Activated CD4-positive, alpha-beta T cell treated with anti-CD3 and anti-CD28 coated beads, Interleukin-2, amount 50 U/mL, for 24 hours (primary cell): ENCODE measurements around the gene NYNRIN.
"Not testable (repeated sequence)": the region's sequence is repeated elsewhere in the genome, so short reads cannot be mapped to it uniquely, and the experiment has no call there.

Experiments used
- DNase-seq, 2 donors: peaks; one replicate each; pipeline ENCODE4 v3.0.0-alpha.2; 2020; ENCODE audit warnings: low read depth in 1 of 2, low spot score in 1 of 2

NYNRIN gene

DNA sequence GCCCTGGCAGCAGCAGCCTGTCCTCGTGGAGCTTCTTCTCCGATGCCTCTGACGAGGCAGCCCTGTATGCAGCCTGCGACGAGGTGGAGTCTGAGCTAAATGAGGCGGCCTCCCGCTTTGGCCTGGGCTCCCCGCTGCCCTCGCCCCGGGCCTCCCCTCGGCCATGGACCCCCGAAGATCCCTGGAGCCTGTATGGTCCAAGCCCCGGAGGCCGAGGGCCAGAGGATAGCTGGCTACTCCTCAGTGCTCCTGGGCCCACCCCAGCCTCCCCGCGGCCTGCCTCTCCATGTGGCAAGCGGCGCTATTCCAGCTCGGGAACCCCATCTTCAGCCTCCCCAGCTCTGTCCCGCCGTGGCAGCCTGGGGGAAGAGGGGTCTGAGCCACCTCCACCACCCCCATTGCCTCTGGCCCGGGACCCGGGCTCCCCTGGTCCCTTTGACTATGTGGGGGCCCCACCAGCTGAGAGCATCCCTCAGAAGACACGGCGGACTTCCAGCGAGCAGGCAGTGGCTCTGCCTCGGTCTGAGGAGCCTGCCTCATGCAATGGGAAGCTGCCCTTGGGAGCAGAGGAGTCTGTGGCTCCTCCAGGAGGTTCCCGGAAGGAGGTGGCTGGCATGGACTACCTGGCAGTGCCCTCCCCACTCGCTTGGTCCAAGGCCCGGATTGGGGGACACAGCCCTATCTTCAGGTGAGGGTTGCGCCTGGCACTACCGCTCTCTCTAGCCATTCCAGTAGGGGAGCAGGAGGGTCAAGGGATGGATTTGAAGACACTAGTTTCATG lies 28.7 kb upstream of the NYNRIN start:
- no peak for DNase-seq

DNA sequence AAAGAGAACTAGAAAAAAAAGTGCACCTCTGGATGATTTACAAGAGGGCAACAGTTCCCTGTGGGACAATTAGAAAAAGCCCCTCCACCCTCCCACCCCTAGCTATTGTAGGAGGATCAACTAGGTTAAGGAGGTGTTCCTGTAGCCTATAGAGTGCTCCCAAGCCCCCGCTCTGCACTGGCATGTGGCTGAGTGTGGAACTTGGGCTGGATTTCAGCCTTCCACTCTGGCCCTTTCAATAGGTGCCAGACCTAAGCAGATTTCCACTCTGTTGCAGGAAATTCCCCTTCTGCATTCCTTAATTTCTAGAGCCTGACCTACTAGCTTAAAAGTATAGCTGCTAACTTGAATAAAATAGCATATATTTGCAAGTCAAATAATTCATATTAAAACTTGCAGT lies 28.1 kb upstream of the NYNRIN start:
- no peak for DNase-seq

DNA sequence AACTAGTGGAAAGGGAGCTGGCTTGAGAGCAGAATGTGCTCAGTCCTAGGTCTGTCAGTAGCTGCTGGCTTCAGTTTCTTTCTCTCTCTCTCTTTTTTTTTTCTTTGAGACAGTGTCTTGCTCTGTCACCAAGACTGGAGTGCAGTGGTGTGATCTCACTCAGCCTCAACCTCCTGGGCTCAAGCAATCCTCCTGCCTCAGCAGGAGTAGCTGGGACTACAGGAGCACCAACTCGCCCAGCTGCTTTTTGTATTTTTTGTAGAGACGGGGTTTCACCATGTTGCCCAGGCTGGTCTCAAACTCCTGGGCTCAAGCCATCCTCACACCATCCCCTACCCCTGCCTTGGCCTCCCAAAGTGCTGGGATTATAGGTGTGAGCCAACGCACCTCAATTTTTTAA lies 27.2 kb upstream of the NYNRIN start:
- DNase-seq, result not testable (repeated sequence)

DNA sequence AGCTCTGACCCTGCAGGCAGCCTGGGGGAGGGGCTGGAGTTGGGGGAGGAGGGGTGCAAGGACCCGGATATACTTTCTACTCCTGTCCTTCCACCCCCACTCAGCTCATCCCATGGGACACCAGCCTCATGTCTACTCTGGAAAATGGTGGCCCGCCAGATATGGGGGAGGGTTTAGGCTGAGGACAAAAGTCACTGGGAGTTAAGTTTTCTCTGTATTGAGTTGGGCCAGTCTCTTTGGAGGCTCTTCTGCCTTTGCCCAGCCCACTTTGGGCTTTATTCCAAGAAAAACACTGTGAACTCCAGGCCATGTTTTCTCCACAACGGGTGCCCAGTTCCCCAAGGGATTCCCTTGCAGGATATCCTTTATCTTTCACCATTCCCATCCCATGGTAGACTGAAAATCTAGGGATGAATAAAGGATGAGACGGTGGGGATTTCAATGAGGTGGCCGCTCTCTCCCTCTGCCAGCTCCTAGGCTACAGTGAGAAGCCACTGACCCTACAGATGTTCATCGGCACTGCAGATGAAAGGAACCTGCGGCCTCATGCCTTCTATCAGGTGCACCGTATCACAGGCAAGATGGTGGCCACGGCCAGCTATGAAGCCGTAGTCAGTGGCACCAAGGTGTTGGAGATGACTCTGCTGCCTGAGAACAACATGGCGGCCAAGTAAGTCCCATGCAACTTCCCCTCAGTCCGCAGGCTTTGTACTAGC lies 25.9 kb upstream of the NYNRIN start:
- no peak for DNase-seq

DNA sequence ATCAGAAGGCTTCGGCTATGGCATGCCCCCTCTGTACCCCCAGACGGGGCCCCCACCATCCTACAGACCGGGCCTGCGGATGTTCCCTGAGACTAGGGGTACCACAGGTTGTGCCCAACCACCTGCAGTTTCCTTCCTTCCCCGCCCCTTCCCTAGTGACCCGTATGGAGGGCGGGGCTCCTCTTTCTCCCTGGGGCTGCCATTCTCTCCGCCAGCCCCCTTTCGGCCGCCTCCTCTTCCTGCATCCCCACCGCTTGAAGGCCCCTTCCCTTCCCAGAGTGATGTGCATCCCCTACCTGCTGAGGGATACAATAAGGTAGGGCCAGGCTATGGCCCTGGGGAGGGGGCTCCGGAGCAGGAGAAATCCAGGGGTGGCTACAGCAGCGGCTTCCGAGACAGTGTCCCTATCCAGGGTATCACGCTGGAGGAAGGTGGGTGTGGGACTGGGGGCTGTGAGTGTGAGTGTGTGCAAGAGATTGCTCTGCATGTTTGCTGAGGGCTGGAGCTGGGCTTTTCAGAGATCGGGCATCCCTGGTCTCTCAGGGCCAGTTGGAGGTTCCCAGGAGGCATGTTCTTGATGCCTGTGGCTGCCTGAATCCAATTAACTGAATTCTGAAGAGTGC lies 22.2 kb upstream of the NYNRIN start:
- no peak for DNase-seq

DNA sequence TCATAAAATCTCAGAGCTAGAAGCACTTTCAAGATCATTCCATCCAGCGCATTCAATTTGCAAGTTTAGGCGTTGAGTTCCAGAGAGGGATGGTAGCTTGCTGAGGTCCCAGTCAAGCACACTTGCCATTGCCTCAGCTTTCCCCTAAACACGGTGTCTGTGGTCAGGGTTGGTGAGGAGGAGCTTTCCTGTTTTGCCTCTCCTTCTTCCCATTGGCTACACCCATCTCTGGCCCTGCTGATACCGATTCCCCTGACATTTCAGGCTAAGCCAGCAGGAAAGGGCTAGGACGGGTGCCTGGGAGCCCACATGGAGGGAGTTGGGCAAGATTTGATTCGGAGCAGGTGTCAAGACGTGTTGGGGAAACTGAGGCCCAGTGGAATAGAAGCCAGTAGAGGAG lies 21.7 kb upstream of the NYNRIN start:
- no peak for DNase-seq

DNA sequence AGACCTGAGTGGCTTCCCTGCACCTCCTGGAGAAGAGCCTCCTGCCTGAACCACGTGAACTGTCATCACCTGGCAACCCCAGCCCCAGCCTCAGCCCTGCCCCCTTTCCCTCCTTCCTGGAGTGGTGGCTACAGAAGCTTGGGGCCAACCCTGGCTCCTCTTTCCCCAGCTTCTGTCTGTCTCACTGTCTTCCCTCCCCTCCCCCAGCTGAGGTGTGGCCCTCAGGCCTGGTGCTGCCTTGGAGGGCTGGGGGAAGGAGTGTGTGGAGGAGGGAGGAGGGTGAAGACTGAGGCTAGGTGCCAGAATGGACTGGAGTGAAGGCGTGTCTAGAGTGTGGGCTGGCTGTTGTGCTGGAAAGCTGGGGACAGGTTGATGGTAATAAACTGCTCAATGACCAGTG lies 21.1 kb upstream of the NYNRIN start:
- no peak for DNase-seq

DNA sequence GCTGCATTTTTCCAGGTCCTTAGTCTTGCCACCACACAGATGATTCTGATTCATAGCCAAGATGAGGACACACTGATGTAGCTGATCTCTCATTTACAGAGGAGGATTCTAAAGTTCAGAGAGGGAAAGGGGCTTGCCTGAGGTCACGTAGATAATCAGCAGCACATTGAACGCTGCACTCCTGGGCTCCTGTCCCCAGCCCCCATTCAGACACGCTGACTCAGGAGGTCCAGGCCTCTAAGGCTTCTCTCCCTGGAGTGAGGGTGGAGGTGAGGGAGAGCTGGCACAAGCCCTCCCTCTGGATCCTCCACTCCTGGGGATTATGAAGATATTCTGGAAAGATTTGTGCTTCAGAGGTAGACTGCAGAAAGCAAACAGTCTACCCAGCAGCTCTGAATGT lies 20.5 kb upstream of the NYNRIN start:
- DNase-seq, result no peak

DNA sequence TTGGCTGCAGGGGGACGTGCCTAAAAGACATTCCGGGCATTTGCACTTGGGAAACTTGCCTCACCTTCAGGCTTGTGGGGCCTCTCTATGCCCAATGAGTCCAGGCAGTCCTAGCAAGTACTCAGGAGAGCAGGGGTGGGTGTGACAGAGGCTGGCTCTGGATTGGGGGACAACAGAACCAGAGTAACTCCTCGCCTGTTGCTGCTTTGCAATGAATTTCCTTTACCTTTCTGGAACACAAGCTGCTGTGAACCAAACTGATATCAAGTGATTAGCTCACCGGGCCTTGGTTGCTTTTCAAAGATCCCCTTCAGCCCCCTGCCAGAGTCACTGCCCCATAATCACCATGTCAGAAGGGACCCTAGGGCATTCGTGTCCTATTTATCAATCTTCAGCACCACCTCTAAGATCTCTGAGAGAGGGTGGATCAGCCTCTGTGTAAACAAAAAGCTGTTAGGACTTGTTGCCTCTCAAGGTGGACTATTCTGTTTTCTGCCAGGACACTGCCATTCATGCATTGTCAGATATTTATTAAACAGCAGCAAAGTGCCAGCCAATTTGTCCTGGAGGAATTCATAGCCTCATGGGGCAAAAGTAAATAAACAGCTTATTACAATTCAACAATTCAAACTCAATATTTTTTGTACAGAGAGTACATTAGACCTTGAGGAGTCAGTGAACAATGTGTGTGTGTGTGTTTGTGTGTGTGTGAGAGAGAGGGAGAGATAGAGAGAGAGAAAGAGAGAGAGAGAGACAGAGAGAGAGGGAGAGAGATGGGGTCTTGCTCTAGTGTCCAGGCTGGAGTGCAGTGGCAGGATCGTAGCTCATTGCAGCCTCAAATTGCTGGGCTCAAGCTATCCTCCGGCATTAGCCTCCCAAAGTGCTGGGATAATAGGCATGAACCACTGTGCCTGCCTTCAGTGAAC lies 19.6 kb upstream of the NYNRIN start:
- no peak for DNase-seq

DNA sequence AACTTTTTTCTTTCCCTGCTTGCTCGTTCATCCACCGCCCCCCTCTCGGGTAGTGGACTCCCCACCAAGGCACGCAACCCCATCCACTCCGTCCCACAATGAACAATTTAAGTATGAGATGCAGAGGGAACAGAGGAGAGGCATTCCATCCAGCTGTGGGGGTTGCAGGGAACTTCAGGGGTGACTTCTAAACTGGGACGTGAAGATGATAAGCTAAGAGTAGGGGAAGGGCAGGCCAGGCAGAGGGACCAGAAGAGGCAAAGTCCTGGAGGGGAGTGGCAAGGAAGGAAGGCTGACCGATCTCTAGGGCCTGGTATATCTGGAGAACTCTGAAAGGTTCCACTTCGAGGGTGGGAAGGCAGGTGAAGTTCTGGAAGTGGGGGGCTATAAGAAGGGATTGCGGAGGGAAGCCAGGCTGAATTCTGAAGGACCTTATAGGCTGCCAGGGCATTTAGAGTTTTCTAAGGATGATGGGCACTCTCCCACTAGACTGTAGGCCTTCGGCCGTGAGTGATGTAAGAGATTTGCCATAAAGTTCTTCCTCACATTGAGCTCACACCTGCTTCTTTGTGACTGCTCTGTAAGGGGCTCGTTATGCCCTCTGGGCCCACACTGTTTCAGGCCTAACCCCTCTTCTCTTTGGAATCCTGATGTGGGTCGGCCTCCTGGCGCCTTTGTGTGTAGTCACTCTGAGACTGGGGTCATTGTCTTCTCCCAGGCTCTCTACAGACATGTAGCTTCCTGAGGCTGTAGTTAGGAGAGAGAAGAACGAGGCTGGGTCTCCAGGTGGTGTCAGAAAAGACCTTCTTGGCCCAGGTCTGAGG lies 18.7 kb upstream of the NYNRIN start:
- no peak for DNase-seq

DNA sequence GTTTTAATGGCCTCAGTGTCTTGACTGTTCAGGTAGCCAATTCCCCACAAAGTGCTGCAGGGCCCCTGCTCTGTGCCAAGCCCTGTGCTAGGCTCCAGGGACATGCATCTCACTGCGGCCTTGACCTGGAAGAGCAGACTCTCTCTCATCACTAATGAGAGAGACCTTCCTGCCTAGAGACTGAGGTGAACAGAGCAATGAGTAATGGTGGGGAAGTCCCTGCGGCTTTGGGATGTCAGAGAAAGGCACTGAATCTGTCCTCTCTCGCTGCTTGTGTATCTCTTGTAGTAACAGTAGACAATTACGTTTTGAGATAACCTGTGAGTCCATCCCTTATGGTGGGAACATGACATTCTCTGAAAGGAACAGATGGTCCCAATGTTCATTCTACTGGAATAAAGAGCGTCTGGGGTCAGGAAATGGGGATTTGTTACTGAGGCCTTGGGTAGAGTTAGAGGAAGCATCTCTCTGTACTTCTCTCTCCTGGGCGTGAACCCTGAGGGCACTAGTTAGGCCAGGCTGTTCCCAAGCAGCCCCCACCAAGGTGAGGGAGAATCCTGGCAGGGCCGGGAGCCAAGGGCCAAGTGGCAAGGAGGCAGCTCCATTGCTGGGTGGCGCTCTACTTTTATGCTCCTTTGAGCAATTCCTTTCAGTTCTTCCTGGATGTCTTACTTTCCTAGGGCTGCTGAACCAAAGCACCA lies 17.3 kb upstream of the NYNRIN start:
- DNase-seq, result no peak

DNA sequence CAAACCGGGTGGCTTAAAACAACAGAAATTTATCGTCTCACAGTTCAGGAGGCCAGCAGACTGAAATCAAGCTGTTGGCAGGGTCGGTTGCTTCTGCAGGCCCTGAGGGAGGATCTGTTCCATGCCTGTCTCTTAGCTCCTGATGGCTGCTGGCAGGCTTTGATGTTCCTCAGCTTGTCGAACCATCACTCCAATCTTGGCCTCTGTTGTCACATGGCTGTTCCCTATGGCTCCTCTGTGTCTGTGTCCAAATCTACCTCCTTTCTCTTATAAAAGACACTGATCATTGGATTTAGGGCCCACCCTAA lies 16.8 kb upstream of the NYNRIN start:
- no peak for DNase-seq

DNA sequence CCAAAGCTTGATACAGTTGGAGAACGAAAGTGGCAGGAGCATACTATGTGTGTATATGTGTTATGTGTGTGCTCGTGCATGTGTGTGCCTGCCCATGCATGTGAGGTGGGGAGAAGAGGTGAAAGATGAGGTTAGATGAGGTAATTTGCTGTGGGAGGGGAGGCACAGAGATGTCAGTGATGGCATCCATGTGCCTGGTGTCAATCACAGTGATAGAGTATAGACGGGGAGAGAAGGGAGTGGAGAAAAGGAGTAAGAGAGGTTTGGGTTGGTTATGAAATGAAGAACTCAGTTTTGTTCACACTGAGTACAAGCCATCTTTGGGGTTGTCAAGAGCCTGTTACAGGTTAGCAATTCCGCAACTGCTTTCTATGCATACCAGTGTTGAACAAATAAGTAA lies 14.6 kb upstream of the NYNRIN start:
- no peak for DNase-seq

DNA sequence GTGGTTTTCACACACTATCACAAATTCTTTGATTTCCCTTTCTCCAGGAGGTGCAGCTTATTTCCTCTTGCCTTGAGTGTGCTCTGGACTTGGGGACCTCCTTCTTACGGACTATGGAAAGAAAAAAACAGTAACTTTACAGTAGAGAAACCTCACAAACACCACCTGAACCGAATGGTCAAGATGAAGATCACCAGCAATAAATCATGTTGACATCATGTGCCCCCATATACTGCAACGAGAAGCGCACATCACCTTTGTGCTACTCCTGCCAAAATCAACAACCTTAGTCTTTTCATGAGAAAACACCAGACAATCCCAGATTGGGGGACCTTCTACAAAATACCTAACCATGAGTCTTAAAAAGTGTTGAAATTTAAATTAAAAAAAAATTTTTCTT lies 13.3 kb upstream of the NYNRIN start:
- DNase-seq, result no peak

DNA sequence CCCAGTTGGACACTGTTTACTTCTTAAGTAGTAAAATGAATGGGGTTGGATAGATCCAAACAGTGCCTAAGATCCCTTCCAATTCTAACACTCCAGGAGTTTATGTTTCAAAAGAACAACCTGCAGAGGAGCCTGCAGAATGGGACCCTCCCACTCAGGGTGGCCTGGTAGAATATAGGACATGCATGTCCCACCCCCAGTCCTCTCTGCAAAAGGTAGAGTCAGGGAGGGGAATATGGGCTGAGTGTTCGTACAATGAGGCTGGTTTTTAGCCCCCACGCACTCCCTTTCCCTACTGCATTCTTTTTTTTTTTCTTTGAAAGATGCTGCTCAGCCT lies 11.8 kb upstream of the NYNRIN start:
- no peak for DNase-seq

DNA sequence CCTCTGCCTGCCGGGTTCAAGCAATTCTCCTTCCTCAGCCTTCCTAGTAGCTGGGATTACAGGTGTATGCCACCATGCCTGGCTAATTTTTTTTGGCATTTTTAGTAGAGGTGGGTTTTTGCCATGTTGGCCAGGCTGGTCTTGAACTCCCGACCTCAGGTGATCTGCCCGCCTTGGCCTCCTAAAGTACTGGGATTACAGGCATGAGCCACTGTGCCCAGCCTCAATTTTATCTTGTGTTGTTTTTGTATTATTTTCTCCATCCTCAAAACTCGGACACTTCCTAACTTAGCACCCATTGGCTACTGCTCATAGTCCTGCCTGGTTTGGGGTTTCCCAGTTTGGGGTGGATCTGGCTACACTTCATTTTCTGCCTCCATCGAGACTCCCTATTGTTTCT lies 11.2 kb upstream of the NYNRIN start:
- DNase-seq, result not testable (repeated sequence)

DNA sequence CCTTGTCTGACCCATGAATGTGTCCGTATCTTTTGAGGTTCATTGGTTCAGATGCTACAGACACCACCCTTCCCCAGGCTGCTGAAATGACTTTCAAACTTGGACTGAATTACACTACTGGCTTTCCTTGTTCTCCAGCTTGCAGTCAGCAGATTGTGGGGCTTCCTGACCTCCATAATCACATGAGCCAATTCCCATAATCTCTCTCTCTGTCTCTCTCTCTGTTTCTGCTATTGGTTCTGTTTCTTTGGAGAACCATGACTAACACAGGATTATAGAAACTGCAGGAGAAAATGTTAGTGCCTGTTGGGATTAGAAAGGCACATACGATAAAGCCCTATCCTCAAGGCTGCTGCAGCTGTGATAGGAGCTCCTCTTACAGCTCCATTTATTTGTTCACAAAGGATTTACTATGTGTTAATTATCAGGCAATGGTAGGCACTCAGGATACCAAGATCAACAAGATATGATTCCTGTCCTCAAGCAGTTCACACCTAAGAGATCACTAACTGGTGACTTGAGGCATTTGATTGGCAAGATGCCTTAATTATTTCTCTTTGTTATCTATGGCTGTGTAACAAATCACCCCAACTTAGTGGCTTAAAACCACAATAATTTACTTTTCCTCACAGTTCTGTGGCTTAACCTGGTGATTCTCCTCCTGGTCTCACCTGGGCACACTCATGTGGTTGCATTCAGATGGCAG lies 10.2 kb upstream of the NYNRIN start:
- DNase-seq, result no peak

DNA sequence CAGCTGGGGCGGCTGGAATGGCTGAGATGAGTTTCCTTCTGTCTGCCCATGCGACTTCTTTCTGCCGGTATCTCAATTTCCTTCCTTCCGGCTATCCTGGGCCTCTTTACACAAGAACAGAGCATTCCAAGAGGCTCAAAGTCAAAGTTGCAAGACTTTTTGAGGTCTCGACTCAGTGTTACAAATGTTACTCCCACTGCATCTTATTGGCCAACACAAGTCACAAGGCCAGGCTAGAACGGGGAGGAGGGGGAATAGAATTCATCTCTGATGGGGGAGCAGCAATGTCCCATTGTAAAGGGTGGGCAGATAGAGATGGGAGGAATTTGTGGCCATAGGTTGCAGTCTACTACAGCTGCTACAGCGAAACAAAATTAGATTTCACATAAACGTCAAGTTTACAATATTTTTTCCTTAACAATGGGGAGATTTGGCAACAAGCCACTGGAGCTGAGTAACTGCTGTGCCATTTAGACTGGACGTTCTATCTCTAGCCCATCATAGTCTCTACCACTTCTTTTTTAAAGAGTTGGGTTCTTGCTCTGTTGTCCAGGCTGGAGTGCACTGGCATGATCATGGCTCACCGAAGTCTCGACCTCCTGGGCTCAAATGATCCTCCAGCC lies 9.5 kb upstream of the NYNRIN start:
- DNase-seq, result no peak
